ENCODE results near the gene STIM2.

Gene STIM2

DNA sequence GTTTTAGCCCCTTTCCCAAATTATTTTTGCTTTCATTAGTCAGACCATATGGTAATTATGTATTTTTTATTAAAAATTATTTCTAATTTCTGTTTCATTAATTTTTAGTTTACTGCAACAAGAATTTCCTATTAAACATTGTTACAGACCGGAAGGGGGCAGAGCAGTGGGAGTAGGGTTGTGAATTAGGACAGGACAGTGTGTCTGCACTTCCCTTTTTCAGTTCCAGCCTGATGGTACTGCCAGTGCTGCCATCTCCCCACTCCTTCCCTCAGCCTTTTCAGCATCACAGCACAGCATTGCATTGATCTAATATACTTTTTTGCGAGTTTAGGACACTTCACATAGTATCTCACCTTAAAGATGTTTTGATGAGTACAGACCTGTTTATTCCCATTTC lies 76.5 kb downstream of the STIM2 start:
- no peak for TF ChIP-seq CTCF (IDR thresholded peaks at IDR 0.05; ENCODE audit: low read depth, low read length)
- in situ Hi-C loops (cut with HindIII; ENCODE audit: low sequenced_read_pairs) = no loop called here
- DNase-seq (ENCODE audit: low read depth, low spot score) = no peak
- no peak overlapping the region for H3K4me3 ChIP-seq (ENCODE audit: low read depth, low read length)

- in situ Hi-C loops (cut with HindIII; ENCODE audit: low sequenced_read_pairs) = no loop called here
- no peak for DNase-seq (ENCODE audit: low read depth, low spot score)
- no peak overlapping the region for H3K4me3 ChIP-seq (ENCODE audit: low read depth, low read length)
- no peak for TF ChIP-seq CTCF (IDR thresholded peaks at IDR 0.05; ENCODE audit: low read depth, low read length)
These were observed 76.9 kb downstream of the STIM2 start for GRCh38 chr4:26937567-26937966.

- in situ Hi-C loops (cut with HindIII; ENCODE audit: low sequenced_read_pairs) = no loop called here
- no peak overlapping the region for H3K4me3 ChIP-seq (ENCODE audit: low read depth, low read length)
- TF ChIP-seq CTCF (IDR thresholded peaks at IDR 0.05; ENCODE audit: low read depth, low read length) = no peak
- DNase-seq (ENCODE audit: low read depth, low spot score) = no peak
These were observed 77.9 kb downstream of the STIM2 start for GRCh38 chr4:26938516-26938915.

DNA sequence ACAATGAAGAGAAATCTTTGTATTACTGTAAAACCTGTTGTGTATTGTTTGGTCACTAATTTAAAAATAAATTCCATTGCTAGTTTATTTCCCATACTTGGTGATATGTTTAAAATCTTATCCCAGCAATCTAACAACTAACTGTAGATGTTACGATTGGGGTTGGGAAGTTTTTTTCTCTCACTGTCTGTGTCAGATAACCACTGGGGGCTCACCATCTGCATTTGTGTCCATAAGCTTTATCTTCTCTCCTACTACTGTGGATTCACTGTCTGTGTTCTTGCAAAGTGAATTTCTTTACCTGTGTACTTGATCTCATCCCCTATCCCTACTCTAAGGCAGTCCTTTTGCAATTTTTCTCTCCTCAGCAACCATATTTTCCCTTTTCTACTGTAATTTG lies 81.3 kb downstream of the STIM2 start:
- in situ Hi-C loops (cut with HindIII; ENCODE audit: low sequenced_read_pairs) = no loop called here
- no peak overlapping the region for H3K4me3 ChIP-seq (ENCODE audit: low read depth, low read length)
- DNase-seq (ENCODE audit: low read depth, low spot score) = no peak
- TF ChIP-seq CTCF (IDR thresholded peaks at IDR 0.05; ENCODE audit: low read depth, low read length) = no peak

DNA sequence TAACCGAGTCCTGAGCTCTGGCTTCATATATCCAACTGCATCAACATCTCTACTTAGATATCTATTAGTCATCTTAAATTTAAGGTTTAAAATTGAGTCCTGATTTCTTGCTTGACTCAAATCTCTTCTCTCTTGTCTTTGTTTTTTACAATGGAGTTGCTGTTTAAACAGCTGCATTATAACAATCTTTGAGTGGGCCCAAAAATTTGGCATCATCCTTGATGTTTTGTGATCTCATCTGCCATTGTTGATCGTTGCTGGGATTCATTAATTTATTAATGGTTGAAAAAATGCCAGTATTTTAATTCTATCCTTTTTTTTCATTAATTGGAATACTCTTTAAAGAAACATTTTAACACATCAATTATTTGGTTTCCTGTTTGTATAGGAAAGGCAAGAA lies 82.2 kb downstream of the STIM2 start:
- no peak for DNase-seq (ENCODE audit: low read depth, low spot score)
- TF ChIP-seq CTCF (IDR thresholded peaks at IDR 0.05; ENCODE audit: low read depth, low read length) = no peak
- H3K4me3 ChIP-seq (ENCODE audit: low read depth, low read length) = no peak overlapping the region
- in situ Hi-C loops (cut with HindIII; ENCODE audit: low sequenced_read_pairs) = no loop called here

GRCh38 chr4:26943391-26943790 lies 82.8 kb downstream of the STIM2 start:
- in situ Hi-C loops (cut with HindIII; ENCODE audit: low sequenced_read_pairs) = no loop called here
- no peak for TF ChIP-seq CTCF (IDR thresholded peaks at IDR 0.05; ENCODE audit: low read depth, low read length)
- DNase-seq (ENCODE audit: low read depth, low spot score) = no peak
- no peak overlapping the region for H3K4me3 ChIP-seq (ENCODE audit: low read depth, low read length)

DNA sequence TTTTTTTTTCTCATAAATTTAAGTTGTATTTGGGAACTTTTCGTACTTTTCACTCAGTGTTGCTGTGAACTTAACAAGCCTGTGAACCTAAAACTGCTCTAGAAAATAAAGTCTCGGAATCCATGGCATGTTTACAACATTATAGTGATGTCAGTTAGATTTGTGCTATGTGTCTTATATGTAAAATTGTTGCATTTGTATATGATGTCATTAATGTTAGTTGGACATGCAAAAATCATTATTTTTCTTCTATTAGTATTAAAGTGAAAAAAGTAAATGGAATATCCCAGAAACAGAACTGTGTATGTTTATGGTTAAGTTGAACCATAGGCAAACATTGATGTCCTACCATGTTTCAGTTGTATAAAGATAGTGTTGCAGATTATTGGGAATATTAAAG lies 85.2 kb downstream of the STIM2 start:
- no peak for TF ChIP-seq CTCF (IDR thresholded peaks at IDR 0.05; ENCODE audit: low read depth, low read length)
- in situ Hi-C loops (cut with HindIII; ENCODE audit: low sequenced_read_pairs) = no loop called here
- H3K4me3 ChIP-seq (ENCODE audit: low read depth, low read length) = no peak overlapping the region
- DNase-seq (ENCODE audit: low read depth, low spot score) = no peak
